IPS-11a (cell line): Measurements from ENCODE around the gene DCAF12L2.
"Not testable (repeated sequence)": the region's sequence is repeated elsewhere in the genome, so short reads cannot be mapped to it uniquely, and the experiment has no call there.

Experiments used
- H3K4me3 ChIP-seq: one replicate; pipeline ENCODE4 v1.5.1; 2013; ENCODE audit warnings: low read depth, low read length, control low read depth

Gene DCAF12L2

GRCh38 chrX:126165721-126166461, at the start of gene DCAF12L2:
Gene DCAF12L2 (minus strand): TSS chrX:126166289. CDS start chrX:126165924, 365 bp downstream.
- H3K4me3 ChIP-seq: peak within 1 kb of the TSS; percentile 4

- not testable (repeated sequence) for H3K4me3 ChIP-seq
Observed at GRCh38 chrX:126190888-126191287, 24.8 kb upstream of the DCAF12L2 start.

DNA sequence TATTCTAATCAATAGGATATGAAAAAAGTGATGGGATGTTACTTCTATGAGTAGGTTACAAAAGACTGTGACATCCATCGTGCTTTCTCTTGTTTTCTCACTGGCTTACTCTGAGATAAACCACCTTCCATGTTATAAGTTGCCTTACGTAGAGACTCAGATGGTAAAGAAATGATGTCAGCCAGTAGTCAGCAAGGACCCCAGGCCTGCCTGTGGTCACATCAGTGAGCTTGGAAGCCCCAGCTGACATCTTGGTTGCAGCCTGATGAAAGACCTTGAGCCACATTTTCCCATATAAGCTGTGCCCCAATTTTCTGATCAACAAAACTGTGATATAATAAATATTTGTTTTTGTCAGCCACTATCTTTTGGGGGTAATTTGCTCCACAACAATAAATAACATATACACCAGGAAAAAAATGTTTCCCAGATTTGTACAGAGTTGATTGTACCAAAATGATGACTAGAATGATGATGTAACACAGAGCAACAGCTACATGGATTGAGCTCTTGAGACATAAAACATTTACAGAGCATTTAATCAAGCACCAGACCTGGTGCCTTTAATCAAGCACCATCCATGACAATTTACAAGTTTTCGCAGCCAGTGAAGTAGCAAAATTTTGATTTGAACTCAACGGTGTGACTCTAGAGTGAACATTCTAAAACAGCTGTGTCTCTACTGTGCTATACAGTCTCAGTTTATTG, 11.2 kb upstream of the DCAF12L2 start:
- H3K4me3 ChIP-seq: no peak overlapping the region

GRCh38 chrX:126170720-126171119, 4.6 kb upstream of the DCAF12L2 start:
- no peak overlapping the region for H3K4me3 ChIP-seq

DNA sequence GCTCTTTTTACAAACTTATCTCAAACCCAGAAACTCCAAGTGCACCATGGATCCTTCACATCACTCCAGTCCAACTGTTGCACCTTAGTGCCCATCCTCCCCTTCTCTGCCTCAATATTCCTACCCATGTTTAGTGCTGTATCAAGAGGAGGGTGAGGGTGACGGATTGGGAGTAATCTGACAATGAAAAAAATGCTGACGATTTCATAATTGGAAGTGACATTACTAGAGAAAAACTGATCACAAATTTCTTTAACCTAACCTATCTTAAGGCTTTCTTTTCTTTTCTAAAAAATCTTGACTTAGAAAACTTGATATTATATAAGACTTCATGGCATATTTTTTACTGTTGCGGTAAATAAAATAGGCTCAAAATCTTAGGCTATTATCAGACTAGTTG, 1.5 kb upstream of the DCAF12L2 start:
- H3K4me3 ChIP-seq: no peak overlapping the region

DNA sequence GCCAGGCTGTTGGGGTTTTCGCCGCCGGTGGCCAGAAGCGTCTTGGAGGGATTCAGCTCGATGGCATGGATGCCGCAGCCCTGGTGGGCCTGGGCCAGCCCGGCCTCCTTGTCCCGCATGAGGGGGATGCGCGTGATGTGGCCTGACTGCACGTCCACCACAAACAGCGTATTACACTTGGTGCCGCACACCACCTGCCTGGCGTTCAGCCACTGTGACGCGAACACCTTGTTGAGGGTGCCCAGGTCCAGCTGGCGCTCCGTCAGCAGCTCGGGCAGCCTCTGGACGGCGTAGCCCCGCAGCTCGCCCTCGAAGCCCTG, 728 bp downstream of the DCAF12L2 start:
- H3K4me3 ChIP-seq: peak overlapping the region; percentile 4

DNA sequence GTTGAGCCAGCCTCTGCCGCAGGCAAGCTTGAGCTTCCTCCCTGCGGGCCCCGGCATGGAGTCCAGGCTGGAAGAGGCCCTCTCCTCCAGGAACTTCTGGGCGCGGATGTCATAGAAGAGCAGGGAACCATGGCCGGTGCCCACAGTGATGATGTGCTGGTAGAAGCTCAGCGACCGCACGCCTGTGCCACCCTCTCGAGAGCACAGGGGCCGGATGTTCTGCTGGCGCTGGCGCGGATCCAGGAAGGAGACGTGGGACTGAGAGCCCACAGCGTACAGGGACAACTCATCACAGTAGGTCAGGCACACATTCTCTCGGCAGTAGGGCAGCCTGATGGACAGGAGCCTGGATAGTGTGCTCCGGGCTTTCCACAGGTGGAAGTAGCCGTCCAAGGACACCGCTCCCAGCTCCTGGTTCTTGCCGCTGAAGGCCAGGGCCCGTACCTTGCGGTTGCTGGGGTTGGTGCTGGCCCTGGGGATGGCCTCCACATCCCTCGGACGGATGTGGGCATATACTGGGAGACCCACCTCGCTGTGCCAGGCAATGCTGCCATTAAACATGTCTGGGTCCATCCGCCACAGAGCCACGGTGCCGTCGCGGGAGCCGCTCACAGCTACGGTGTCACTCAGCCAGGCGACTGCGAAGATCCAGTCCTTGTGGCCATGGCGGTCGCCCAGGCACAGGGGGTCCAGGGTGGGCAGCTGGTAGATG, 1.2 kb downstream of the DCAF12L2 start:
- H3K4me3 ChIP-seq: no peak overlapping the region

DNA sequence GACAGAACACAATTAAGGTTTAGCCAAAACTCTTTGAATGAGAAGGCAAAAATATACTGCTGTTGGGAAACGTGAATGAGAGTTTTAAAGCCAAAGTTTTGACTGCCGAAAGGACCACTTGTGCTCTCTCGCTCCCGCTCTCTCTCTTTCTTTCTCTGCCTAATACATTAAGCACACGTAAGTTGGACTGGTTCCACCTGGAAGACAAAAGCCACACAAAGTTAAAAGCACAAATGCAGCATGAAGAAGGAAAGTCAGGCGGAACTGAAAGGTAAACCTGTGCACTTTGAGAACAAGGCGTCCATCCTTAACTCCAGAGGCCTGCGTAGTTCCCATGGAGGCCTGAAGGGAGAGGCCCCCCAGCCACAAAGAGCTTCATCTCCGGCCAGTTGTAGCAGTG, 1.9 kb downstream of the DCAF12L2 start:
- no peak overlapping the region for H3K4me3 ChIP-seq

- no peak overlapping the region for H3K4me3 ChIP-seq
Observed at GRCh38 chrX:126141014-126141413, 25.1 kb downstream of the DCAF12L2 start.

DNA sequence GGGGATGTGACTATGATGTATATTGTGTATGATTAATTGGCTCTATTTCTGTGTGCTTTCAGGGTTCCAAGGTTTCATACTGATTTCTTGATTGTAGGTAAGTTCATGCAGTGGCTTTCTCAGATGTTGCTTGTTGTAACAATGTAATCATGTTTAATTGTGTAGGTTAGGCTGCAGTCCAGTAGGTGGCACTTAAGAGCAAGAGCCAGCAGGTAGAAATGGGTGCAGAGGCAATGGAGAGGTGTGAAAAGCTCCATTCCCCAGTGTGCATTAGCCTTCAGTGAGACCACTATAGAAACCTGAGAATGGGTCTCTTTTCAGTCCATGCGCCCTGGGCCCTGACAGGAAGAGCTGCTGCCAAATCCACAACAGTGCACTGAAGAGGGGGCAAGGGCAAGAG, 28.2 kb downstream of the DCAF12L2 start:
- H3K4me3 ChIP-seq: no peak overlapping the region

GRCh38 chrX:126124721-126125120, 41.4 kb downstream of the DCAF12L2 start:
- H3K4me3 ChIP-seq: no peak overlapping the region
